ENCODE data around the gene CCDC183.
"Not testable (repeated sequence)": the region's sequence is repeated elsewhere in the genome, so short reads cannot be mapped to it uniquely, and the experiment has no call there.

Gene CCDC183

GRCh38 chr9:136796238-136796774 lies at the start of gene CCDC183:
Gene CCDC183 (plus strand): TSS chr9:136796338. CDS start chr9:136796398, 60 bp downstream.
- no peak for DNase-seq (ENCODE audit: low spot score)

GRCh38 chr9:136746621-136747020 lies 49.5 kb upstream of the CCDC183 start:
- no peak for DNase-seq (ENCODE audit: low spot score)

- DNase-seq (ENCODE audit: low spot score), result no peak
Observed at GRCh38 chr9:136747161-136748060, 48.7 kb upstream of the CCDC183 start.

GRCh38 chr9:136748201-136748600 lies 47.9 kb upstream of the CCDC183 start, which contains the start of gene LCN6:
Gene LCN6 (minus strand): TSS chr9:136748525. CDS start chr9:136748483, 42 bp downstream.
- no peak for DNase-seq (ENCODE audit: low spot score)

DNA sequence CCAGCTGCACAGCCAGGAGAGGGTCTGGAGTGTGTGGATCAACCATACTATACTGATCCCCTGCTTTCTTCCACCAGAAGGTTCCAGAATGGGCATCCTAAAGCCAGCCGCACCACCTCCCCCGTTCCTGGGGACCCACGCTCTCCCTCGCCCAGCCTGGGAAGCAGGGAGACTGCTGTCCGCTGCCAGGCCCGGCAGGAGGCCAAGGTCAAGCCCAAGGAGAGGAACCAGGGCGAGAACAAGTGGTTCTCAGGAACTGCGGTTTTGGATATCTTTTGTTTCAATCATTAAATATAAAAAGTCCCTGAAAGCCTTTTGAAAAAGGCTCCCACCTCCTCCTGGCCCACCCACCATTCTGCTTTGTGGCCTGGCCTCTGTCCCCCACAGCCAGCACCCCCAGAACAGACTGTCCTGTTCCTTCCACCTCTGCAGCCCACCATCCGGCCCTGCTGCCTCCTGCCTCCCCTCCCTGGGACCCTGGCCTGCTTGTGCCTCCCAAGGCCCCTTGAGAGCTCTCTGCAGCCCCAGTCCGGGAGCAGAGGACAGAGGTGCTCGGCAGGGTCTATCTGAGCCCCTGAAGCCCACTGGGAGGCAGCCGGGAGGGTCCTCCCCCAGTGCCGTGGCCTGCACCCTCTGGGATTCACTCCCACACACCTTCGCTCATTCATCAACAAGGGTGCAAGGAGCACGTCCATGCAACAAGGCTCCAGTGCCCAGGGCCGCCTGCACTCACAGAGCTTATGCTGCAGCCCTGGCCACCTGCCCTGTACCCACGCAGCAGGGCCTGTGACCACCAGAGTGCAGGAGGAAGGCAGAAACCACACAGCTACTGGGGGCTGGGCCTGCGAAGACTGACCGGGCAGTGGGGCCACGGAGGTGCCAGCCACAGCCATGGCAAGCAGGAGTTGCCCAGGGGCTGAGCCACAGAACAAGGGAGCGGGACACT lies 47.2 kb upstream of the CCDC183 start:
- DNase-seq (ENCODE audit: low spot score), result no peak

DNA sequence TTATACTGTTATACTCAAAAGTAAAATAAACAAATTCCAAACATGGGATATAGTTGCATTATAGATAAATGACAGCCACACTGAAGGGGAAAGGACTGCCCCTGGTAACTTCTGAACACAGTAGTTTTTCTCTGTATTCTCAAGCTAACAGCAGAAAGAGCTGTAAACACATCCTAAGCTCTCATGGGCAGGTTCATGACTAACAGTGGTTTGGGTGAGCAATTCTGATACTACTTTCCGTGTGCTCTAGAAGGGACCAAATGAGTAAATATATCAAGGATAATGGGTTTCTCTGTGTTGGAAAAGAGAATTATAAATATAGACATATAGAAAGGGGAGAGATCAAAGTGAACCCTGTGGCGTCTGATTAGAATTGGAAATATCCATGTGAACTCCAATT lies 45.6 kb upstream of the CCDC183 start:
- no peak for DNase-seq (ENCODE audit: low spot score)

DNA sequence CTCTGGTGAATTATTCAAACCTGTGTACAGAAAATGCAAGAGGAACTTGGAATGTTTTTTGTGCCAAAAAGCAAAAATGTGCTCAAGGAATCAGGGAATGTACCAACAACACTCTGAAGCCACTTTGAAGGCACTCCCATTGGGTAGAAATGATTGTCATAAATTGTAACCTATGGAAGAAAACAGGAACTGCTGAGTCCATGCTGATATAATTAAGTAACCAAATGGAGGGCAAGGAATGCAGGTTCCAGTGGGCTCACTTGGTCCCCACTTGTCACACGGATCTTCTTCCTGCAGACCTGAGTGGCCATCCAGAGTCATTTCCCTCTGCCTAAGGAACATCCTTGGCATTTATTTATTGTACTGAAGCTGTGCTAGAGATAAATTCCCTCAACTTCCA lies 44.9 kb upstream of the CCDC183 start:
- DNase-seq (ENCODE audit: low spot score), result no peak

GRCh38 chr9:136751814-136752213 lies 44.3 kb upstream of the CCDC183 start:
- DNase-seq (ENCODE audit: low spot score), result no peak

DNA sequence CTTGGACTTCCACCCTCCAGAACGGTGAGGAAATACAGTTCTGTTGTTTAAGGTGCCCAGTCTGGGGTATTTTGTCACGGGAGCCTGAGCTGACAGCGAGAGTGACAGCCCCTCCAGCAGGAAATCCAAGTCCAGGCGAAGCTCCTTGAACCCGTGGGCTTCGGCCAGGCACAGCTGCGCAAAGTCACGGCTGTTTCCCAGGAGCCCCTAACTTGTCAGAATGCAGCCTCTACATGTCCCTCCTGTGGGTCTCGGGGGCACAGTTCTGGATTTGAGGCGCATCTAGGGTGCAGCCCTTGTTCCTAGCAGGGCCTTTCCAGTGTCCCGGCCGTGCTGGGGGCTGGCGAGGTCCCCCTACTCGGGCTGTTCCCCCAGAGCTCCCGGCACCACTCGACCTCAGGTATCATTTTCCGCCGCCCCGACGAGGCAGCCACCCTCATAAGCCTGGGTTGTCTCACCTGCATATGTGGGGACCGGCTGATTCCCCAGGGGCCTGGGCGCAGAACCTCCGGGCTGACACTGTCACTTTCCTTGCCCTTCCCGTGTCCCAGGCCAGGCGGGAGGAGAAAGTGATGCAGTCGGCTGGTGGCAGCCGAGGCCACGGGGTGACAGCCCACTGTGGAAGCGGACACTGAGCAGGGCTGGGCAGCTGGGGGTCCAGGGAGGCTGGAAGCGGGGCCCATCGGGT lies 42.6 kb upstream of the CCDC183 start:
- no peak for DNase-seq (ENCODE audit: low spot score)

DNA sequence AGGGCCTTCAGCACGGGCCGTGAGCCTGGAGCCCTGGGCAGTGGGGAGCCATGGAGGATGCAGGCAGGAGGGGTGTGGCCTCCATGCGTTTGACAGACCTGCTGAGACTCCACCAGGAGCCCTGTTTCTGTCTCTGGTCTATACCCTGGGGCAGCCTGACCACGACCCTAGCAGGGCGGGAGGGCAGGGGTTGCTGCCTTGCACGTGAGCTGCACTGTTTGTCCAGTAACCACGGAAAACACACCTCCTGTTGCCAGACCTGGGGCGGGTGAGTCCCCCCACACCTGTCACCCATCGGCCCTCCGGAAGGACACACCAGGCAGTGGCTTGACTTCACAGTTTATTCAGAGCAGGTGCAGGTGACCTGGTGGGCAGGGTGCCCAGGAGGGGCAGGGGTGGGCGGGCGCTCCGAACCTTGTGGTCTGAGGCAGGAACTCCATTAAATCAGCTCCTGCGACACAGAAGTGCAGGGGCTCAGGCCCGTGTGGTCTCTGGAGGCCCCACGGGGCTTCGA lies 42.0 kb upstream of the CCDC183 start:
- no peak for DNase-seq (ENCODE audit: low spot score)

GRCh38 chr9:136754626-136755301 lies 41.4 kb upstream of the CCDC183 start:
- no peak for DNase-seq (ENCODE audit: low spot score)

GRCh38 chr9:136755302-136756133 lies 40.6 kb upstream of the CCDC183 start:
- not testable (repeated sequence) for DNase-seq (ENCODE audit: low spot score)

GRCh38 chr9:136756134-136756438 lies 40.1 kb upstream of the CCDC183 start:
- DNase-seq (ENCODE audit: low spot score), result no peak

GRCh38 chr9:136756836-136757235 lies 39.3 kb upstream of the CCDC183 start:
- no peak for DNase-seq (ENCODE audit: low spot score)

DNA sequence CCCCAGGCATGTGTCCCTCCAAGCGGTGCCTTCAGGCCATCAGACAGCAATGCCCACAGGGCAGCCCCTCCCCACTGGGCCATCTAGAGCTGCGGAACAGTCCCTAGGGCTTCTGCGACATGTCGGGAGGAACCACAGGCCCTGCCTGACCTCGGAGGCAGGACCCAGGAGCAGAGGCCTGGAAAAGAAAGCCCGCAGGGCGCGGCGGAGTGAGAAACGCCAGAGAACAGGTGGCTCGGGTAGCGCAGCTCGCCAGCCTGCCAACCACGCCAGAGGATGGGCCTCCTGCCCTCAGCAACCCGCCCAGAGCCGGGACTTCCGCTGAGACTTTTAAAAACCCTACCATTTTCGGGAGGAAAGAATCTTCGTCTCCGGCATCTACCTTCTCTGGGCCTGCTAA lies 38.8 kb upstream of the CCDC183 start:
- DNase-seq (ENCODE audit: low spot score), result no peak

DNA sequence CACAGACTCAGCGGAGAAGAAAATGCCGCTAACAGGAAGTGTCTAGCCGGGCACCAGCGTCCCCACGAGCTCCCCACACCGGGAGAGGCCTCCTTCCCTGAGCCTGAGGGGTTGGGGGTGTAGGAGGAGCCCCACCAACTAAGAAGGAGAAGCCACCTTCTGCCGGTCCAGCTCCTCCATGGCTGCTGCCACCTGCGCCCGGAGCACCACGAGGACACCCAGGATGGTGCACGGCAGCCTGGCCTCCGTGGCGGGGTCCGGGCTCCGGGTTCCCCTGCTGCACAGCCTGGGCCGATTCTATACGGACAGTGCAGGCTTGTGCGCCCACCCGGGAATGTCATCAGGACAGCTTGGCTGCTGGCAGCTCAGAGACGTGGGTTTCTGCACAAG lies 38.4 kb upstream of the CCDC183 start:
- no peak for DNase-seq (ENCODE audit: low spot score)

GRCh38 chr9:136759001-136759400 lies 37.1 kb upstream of the CCDC183 start:
- DNase-seq (ENCODE audit: low spot score), result no peak

- no peak for DNase-seq (ENCODE audit: low spot score)
Observed at GRCh38 chr9:136759436-136760325, 36.5 kb upstream of the CCDC183 start.

DNA sequence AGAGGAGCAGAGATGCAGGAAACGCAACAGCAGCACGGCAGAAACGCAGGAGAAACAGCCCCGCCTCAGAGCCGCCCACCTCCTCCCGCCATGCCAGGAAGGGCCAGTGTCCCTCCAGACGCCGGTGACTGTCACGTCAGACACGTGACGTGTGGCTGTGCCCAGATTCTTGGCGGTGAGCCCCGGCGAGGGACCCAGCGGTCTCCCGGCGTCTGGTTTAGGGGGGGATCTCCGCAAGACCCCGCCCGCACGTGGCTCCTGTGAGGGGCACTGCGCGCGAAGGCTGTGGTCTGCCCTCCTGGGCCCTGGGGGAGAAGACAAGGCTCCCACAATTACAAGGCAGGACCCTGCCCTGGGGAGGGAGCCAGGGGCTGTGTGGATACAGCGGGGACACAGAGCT lies 35.7 kb upstream of the CCDC183 start:
- no peak for DNase-seq (ENCODE audit: low spot score)
